Measurements from ENCODE around the gene DUSP6. TPM values are rescaled to one million over a fixed set of nuclear protein-coding genes. Genes with fewer than 3 reads are reported as not detected.
"Not testable (repeated sequence)": the region's sequence is repeated elsewhere in the genome, so short reads cannot be mapped to it uniquely, and the experiment has no call there.

DUSP6 gene
- polyA plus RNA-seq, 3 donors = 23.7 to 224 (median 34.2) TPM

- H3K27ac ChIP-seq (ENCODE audit: low read depth, low read length) = no peak overlapping the region
- WGBS, 3 donors = 40 to 85% (median 80%) methylated on average over 10 of the region's 10 CpGs
Observed at GRCh38 chr12:89344043-89344861, 8.0 kb downstream of the DUSP6 start.

- no peak overlapping the region for H3K27ac ChIP-seq (ENCODE audit: low read depth, low read length)
- 46 to 61% (median 46%) methylated on average over 3 of the region's 3 CpGs for WGBS, 3 donors
Observed at GRCh38 chr12:89343127-89343526, 9.2 kb downstream of the DUSP6 start.

GRCh38 chr12:89340861-89341260 is 11.4 kb downstream of the DUSP6 start:
- 64 to 92% (median 78%) methylated on average over 1 of the region's 1 CpG for WGBS, 3 donors
- no peak overlapping the region for H3K27ac ChIP-seq (ENCODE audit: low read depth, low read length)

GRCh38 chr12:89339526-89339925 is 12.8 kb downstream of the DUSP6 start:
- no peak overlapping the region for H3K27ac ChIP-seq (ENCODE audit: low read depth, low read length)
- WGBS, 3 donors = 73 to 87% (median 79%) methylated on average over 10 of the region's 10 CpGs

- 72 to 84% (median 84%) methylated on average over 4 of the region's 4 CpGs for WGBS, 3 donors
- H3K27ac ChIP-seq (ENCODE audit: low read depth, low read length) = not testable (repeated sequence)
Observed at GRCh38 chr12:89337136-89337535, 15.2 kb downstream of the DUSP6 start.

- 71 to 91% (median 84%) methylated on average over 5 of the region's 5 CpGs for WGBS, 3 donors
- H3K27ac ChIP-seq (ENCODE audit: low read depth, low read length) = no peak overlapping the region
Observed at GRCh38 chr12:89335452-89336244, 16.7 kb downstream of the DUSP6 start.

GRCh38 chr12:89334548-89335169 is 17.6 kb downstream of the DUSP6 start:
- whole genome bisulfite sequencing, 3 donors = 53 to 81% (median 56%) methylated on average over 5 of the region's 5 CpGs
- no peak overlapping the region for H3K27ac ChIP-seq (ENCODE audit: low read depth, low read length)

GRCh38 chr12:89333564-89334252 is 18.6 kb downstream of the DUSP6 start:
- 57 to 79% (median 62%) methylated on average over 4 of the region's 4 CpGs for WGBS, 3 donors
- H3K27ac ChIP-seq (ENCODE audit: low read depth, low read length) = no peak overlapping the region

- WGBS, 3 donors = 46 to 87% (median 79%) methylated on average over 9 of the region's 9 CpGs
- no peak overlapping the region for H3K27ac ChIP-seq (ENCODE audit: low read depth, low read length)
Observed at GRCh38 chr12:89328151-89329030, 23.9 kb downstream of the DUSP6 start.

GRCh38 chr12:89327486-89328094 is 24.7 kb downstream of the DUSP6 start:
- WGBS, 3 donors = 61 to 78% (median 72%) methylated on average over 8 of the region's 8 CpGs
- H3K27ac ChIP-seq (ENCODE audit: low read depth, low read length) = no peak overlapping the region

GRCh38 chr12:89326239-89327040 is 25.9 kb downstream of the DUSP6 start:
- no peak overlapping the region for H3K27ac ChIP-seq (ENCODE audit: low read depth, low read length)

GRCh38 chr12:89325495-89325894 is 26.8 kb downstream of the DUSP6 start:
- no peak overlapping the region for H3K27ac ChIP-seq (ENCODE audit: low read depth, low read length)
- 93 to 97% (median 94%) methylated on average over 3 of the region's 3 CpGs for WGBS, 3 donors

More at GRCh38 chr12:89326239-89327040, 25.9 kb downstream of the DUSP6 start:
- WGBS, 3 donors = 60 to 69% (median 63%) methylated on average over 9 of the region's 9 CpGs

GRCh38 chr12:89324437-89324836 is 27.9 kb downstream of the DUSP6 start:
- WGBS, 3 donors = 90 to 91% (median 90%) methylated on average over 7 of the region's 7 CpGs
- no peak overlapping the region for H3K27ac ChIP-seq (ENCODE audit: low read depth, low read length)

- WGBS, 3 donors = 81 to 88% (median 82%) methylated on average over 3 of the region's 3 CpGs
- no peak overlapping the region for H3K27ac ChIP-seq (ENCODE audit: low read depth, low read length)
Observed at GRCh38 chr12:89323568-89324218, 28.6 kb downstream of the DUSP6 start.

- H3K27ac ChIP-seq (ENCODE audit: low read depth, low read length) = no peak overlapping the region
Observed at GRCh38 chr12:89320735-89321134, 31.6 kb downstream of the DUSP6 start.

GRCh38 chr12:89319606-89320005 is 32.7 kb downstream of the DUSP6 start:
- H3K27ac ChIP-seq (ENCODE audit: low read depth, low read length) = no peak overlapping the region
- 65 to 83% (median 75%) methylated on average over 2 of the region's 2 CpGs for WGBS, 3 donors

More at GRCh38 chr12:89320735-89321134, 31.6 kb downstream of the DUSP6 start:
- 94 to 97% (median 96%) methylated on average over 1 of the region's 1 CpG for WGBS, 3 donors

Data from adipose tissue (tissue), 3 donors.